ENCODE results near the gene TCERG1.
"Not testable (repeated sequence)": the region's sequence is repeated elsewhere in the genome, so short reads cannot be mapped to it uniquely, and the experiment has no call there.

The TCERG1 gene

DNA sequence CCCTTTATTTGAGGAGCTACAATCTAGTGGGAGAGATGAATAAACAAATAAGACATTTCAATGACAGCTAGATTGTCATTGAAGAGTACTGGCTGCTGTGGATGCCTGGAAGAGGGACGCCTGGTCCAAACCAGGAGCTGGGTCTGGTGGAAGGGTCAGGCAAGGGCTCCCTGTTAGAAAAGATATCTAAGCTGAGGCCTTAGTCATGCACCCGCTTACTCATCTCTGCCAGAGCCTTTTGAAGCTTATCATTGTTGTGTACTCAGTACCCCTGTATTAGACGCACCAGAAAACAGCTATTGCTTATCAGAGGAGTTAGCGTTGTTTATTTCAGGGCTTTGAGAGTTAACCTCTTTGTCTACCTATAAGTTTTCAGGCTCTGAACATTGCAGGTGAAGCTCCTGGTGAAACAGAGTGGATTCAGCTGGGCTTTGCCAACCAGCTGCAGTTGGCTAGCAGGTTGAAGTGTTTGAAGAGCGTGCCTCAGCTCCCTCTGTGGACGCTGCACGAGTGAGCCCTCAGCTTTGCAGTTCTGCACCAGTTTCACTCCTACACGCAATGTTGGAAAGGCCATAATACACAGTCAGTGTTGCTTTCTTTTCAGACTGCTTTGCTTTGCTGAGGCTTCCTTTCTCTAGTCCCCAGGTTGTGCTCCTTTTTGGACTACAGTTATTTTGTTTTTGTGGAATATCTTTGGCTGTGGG lies 74.4 kb downstream of the TCERG1 start:
- no peak for DNase-seq (ENCODE audit: low spot score)

DNA sequence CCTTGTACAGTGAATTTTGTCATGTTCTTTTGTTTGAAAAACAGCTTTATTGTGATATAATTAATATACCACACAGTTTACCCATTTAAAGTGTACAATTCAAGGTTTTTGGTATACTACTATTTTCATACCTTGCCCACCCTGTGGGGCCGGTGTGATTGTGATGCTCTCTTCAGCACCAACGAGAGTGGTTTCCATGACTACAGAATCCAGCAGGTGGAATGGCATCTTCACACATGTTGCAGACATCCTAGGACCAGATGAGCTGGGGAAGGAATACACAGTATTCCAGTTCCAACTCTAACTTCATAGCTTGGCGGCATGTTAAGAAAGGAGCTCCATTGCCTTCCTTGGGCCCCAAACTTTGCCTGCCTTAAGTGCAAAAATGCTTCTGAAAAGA lies 76.6 kb downstream of the TCERG1 start:
- DNase-seq (ENCODE audit: low spot score) = no peak

DNA sequence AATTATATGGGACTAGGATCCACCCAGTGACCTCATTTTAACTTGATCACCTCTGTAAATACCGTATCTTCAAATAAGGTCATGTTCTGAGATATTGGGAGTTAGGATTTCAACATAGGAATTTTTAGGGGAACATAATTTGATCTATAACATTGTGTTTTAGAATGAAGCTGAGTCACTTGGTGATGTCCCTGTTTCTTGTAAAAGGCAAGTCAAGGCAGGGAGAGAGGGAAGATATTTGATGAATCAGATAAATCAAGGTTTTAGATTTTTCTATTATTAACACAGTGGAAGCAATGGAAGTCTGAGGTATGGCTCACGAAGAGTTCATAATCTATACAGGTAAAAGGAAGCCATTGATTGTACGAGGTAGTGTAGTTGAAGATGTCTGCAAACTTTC lies 80.7 kb downstream of the TCERG1 start:
- DNase-seq (ENCODE audit: low spot score) = no peak

DNA sequence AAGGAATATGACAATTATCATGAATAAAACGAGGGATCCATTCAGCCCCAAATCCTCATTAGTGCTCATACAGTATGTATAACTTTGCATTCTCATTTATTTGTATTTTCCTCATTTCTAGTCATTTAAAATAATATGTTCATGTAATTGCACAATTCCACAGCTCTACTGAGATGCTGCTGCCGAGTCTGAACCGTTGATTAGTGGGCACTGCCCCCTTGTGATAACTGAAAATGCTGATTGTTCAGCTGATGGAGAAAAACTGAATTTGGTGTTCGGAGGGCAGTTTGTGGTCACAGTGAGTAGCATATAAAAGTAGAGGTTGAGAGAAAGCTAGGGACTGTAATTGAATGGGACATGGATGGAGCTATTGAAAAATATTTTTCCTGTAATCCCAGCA lies 81.1 kb downstream of the TCERG1 start:
- DNase-seq (ENCODE audit: low spot score) = peak; percentile 16

DNA sequence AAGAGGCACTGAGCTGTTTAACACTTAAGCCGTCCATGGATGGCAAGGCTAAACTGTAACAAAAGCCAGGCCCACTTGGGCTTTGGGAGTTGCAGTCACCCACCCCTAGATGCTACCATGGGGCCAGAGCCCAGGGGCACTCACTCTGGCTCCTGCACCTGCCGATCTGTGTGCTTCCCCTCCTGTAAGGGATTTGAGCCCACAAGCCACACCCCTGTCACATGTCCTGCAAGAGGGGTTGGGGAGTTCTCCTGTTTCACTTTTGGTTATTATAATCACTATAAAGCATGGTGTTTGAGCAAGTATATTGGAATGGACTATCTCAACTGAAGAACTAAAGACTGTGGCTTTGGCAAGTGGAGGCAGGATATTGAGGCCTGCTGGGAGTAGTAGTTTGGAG lies 82.9 kb downstream of the TCERG1 start:
- DNase-seq (ENCODE audit: low spot score) = no peak

DNA sequence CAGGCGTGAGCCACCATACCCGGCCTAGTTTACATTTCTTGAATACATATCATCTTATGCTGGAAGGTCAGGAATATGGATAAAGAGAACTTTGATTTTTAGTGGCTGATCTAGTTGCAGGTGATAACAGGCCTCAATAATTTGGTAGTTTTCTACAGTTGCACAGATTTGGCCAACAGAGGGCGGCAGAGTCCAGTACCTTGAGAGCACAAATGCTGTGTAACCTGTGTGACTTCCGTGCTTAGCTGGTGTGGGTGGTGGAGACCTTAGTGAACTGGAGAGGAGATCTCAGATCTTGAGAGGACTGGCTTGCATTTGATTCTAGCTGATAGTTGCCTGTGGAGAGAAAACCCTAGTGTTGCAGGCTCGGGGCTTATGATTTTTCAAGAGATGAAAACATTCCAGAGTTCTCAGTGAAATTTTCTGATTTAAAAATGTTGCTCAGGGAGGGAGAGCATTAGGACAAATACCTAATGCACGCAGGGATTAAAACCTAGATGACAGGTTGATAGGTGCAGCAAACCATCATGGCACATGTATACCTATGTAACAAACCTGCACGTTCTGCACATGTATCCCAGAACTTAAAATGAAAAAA lies 86.2 kb downstream of the TCERG1 start:
- DNase-seq (ENCODE audit: low spot score) = peak; percentile 51

DNA sequence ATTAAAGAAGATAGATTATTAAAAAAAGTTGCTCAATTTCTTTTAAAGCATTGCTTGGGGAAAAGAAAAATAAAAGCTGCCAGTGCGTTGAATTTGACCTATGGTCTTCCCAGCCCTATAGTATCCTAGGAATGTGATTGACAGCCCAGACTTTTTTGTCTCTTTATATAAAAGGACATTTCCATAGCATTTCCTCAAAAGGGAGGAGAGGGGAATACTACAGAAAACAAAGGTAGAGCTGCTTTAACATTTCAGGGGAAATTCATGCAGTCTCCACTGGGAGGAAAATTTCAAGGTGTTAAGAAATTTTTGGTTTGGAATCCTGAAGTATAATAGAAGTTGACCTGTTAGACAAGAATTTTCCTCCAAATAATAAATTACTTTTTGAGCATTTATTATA lies 86.7 kb downstream of the TCERG1 start:
- no peak for DNase-seq (ENCODE audit: low spot score)

DNA sequence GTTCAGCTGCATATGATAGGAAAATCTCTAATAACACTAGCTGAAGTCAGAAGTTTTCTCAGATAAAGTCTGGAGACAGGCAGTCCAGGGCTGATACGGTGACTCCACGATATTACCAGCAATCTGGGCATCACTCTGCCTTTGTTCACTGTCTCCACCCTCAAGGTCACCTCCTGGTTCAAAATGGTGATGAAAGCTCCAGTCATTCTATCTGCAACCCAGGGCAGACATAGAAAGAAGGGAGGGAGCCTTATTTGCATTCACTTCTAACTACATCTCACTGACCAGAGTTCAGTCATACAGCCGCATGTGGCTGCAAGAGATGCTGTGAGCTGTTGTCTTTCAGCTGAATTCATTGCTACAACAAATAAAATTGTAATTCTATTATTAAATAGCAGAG lies 91.3 kb downstream of the TCERG1 start:
- DNase-seq (ENCODE audit: low spot score) = no peak

DNA sequence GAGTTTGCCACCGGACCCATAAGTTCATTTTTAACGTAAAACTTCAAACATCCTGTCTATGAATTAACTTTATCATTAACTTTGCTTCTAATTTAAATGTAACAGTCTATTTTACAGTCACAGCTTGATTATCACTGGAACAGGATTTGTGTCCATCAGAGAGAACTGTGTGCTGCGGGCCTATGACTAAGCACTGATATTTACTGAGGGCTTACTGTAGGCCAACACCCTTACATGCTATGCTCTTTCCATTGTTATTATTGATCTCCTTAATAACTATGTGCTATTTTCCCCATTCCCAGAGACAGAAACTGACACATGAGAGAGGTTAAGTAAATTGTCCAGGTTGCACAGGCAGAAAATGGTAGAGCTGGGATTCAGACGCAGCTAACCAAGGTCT lies 92.8 kb downstream of the TCERG1 start:
- DNase-seq (ENCODE audit: low spot score) = no peak

DNA sequence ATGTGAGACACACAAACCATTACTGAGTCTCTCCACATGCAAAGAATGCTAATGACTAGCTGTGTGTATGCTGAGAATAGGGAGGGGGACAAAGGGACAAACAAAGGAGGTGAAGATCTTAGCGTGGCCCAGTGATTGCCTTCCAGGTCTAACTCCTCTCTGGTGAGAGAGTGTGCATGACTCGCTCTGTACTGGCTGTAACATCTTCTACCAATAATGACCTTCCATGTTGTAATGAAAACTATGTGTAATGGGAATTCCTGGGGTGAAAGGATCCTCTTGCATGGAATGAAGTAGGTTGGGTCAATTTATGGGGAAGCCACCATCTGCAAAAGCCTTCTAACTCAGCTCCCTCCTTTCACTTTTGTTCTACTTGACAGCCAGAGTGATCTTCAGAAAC lies 93.3 kb downstream of the TCERG1 start:
- no peak for DNase-seq (ENCODE audit: low spot score)

DNA sequence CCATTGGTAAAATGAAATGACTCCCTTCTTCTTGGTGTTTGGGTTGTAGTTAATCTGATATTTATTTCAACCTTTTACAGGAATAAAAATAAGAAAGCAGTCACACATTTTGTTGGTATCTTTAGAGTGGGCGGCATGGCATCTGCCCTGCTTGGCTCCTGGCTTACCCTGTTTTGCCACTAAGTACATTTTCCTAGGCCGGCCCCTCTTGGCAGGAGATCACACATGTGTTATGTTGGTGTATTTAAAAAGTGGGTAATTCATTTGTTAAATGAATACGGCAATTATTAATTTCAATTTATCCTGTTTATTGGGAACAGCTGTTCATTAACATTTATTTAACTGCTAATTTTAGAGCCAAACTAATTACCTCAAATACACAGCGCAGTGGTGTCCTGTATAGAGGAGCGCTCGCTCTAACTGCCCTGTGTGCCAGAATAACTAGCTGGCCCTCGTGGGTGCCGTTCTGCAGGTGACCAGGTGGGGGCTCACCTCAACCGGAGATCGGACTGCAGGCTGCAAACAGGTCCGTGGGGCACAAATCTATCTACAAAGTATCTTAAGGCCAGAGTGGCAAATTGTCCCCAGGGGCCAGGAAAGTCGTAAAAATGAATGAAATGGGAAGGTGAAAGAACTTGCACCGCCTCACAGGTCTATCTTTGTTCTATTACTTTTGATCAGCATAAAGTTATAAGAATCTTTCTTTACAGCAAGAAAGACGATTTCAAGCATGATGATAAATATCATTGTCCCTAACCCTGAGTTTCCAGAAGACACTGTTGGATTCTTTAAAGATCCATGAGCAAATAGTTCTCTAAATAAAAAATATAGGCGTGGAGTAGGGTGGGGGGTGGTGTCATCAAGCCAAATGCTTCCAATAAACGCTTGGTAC lies 95.1 kb downstream of the TCERG1 start:
- peak; percentile 46 for DNase-seq (ENCODE audit: low spot score)

DNA sequence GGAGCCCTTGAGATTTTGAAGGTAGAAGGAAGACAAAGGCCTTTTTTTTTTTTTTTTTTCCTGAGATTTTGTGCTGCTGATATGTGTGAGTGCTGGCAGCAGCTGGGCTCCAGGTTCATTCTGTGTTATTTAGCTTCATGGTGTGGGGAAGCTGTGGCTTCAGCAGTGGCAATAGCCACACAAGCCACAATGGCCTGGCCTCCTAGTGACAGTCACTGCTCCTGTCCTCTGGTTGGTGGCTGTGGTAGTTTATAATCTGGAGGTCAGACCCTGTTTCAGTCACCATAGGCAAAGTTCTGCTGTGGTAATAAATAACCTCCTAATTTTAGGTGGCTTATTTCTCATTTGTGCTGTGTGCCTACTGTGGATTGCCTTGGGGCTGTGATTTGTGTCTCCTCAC lies 97.1 kb downstream of the TCERG1 start:
- no peak for DNase-seq (ENCODE audit: low spot score)

DNA sequence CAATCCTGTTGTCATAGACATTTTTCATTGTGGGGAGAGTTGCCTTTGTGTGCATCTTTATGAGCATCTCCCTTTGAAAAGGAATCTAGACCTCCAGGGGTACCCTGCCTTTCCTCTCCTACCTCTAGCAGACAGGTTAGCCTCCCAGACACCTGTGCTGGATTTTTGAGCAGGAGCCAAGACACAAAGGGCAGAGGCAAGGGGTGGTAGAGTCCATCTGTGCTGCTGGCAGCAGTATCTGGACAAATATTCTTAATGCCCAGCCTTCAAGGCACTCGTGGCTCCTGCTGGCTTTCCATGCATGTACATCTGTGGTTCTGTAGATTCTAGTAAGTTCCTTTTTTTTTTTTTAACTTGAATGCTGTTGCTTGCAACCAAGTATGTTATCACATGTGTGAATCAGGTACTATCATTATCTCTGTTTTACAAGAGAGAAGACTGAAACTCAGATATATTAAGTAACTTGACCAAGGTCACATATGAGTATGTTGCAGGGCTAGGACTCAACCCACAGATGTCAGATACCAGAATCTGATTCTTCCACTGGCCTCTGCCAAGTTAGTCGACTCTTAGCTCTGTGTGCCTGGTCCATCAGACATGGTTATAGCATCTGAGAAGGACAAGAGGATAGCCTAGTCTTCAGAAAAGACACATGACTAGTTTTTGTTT lies 101.8 kb downstream of the TCERG1 start:
- DNase-seq (ENCODE audit: low spot score) = no peak

DNA sequence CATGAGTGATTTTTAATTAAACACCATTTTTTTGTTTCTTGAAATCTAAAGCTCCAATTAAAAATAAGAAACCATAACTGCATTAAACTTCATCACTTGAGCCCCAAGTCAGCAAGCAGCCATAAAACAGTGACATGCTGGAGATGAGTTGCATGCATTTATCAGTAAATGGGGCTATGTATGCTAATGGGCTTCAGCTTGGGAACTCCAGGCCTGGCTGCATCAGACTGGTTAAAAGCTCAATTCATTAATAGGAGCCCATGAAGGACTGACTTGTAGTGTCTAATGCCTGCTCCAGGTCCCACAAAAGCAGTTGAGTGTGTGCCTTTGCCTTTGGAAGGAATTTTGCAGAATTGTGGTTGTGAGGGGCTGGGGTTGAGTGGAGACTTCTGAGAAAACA lies 102.5 kb downstream of the TCERG1 start:
- DNase-seq (ENCODE audit: low spot score) = no peak

DNA sequence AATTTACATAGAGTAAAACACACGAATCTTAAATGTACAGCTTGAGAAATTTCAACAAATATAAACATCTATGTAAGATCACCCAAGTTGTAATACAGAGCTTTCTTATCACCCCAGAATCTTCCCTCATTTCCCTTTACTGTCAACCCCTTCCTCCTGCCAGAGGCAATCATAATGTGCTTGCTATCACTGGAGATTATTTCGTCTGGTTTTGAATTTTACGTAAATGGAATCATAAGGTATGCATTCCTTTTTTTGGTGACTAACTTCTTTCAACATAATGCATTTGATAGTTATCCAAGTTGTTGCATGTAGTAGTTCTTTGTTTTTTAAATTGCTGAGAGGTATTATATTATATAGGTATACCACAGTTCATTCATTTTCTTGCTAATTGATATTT lies 106.3 kb downstream of the TCERG1 start:
- DNase-seq (ENCODE audit: low spot score) = no peak

DNA sequence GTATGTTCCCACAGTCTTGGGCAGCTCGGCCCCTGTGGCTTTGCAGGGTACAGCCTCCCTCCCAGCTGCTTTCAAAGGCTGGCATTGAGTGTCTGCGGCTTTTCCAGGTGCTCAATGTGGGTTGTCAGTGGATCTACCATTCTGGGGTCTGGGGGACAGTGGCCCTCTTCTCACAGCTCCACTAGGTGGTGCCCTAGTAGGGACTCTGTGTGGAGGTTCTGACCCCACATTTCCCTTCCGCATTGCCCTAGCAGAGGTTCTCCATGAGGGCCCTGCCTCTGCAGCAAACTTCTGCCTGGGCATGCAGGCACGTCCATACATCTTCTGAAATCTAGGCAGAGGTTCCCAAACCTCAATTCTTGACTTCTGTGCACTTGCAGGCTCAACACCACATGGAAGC lies 109.8 kb downstream of the TCERG1 start:
- not testable (repeated sequence) for DNase-seq (ENCODE audit: low spot score)

DNA sequence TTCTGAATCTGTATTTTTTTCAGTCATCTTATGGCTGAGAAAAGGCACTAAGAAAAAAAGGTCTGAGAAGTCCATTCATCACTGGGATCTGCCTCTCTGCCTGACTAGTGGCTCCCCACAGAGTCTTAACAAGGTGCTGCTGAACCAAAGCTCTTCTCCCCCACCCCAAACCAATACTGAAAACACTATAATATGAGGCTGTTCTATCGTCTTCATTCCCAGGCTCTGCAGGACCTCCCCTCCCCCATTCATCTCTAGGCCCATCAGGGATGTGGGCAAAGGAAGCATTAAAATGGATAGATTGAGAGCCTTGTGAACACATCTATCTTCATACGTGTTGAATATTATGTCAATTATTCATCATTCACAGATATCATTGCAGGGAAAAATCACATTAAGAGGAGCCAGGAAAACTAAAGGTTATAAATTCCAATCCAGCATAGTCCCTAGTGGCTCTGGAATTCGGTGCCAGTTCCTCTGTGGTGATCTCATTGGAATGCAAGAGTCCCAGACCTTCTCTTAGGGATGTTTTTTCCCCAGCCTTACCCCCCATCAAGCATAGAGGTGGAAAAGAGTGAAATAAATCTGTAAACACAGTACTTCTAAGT lies 113.2 kb downstream of the TCERG1 start:
- no peak for DNase-seq (ENCODE audit: low spot score)
